Mesenchymal stem cell (in vitro differentiated cells and primary cell): Measurements from ENCODE around the gene ZSWIM7.

Experiments used
- DNase-seq: peaks from one replicate; pipeline ENCODE4 v3.0.0-alpha.2; 2013
- H2AFZ ChIP-seq: one replicate; pipeline ENCODE4 v1.6.1; 2013; ENCODE audit warnings: low read depth, mild to moderate bottlenecking, control low read depth, inconsistent platforms, low read length, moderate library complexity
- H2AK5ac ChIP-seq: 2 replicates; pipeline ENCODE4 v1.6.1; 2013; ENCODE audit warnings: low read length, moderate library complexity, mild to moderate bottlenecking, inconsistent platforms; ENCODE audit not compliant: severe bottlenecking
- H2BK120ac ChIP-seq: one replicate; pipeline ENCODE4 v1.6.1; 2013; ENCODE audit warnings: low read depth, mild to moderate bottlenecking, inconsistent platforms, low read length, moderate library complexity
- H2BK12ac ChIP-seq, 2 experiments: one replicate each; pipeline ENCODE4 v1.6.1; 2013; ENCODE audit warnings: inconsistent platforms in 2 of 2, low read length in 2 of 2, mild to moderate bottlenecking in 2 of 2, moderate library complexity in 2 of 2, control low read depth in 1 of 2
- H2BK15ac ChIP-seq: one replicate; pipeline ENCODE4 v1.6.1; 2013; ENCODE audit warnings: mild to moderate bottlenecking, low read depth, inconsistent platforms; ENCODE audit not compliant: poor library complexity, severe bottlenecking
- H2BK5ac ChIP-seq: 2 replicates; pipeline ENCODE4 v1.6.1; 2013; ENCODE audit warnings: low read depth, mild to moderate bottlenecking, low read length, control low read depth, inconsistent platforms; ENCODE audit not compliant: poor library complexity, severe bottlenecking
- H3K14ac ChIP-seq, 2 experiments: one replicate each; pipeline ENCODE4 v1.6.1; 2013; ENCODE audit warnings: inconsistent platforms in 2 of 2, low read length in 2 of 2, control low read depth in 1 of 2, mild to moderate bottlenecking in 1 of 2, moderate library complexity in 1 of 2
- H3K18ac ChIP-seq, 2 experiments: one replicate each; pipeline ENCODE4 v1.6.1; 2013; ENCODE audit warnings: inconsistent platforms in 2 of 2, low read length in 2 of 2, control low read depth in 1 of 2, low read depth in 1 of 2, mild to moderate bottlenecking in 1 of 2
- H3K23ac ChIP-seq, 2 experiments: one replicate each; pipeline ENCODE4 v1.6.1; 2013; ENCODE audit warnings: inconsistent platforms in 2 of 2, low read length in 2 of 2, mild to moderate bottlenecking in 2 of 2, moderate library complexity in 2 of 2, control low read depth in 1 of 2
- H3K27ac ChIP-seq: 2 replicates; pipeline ENCODE4 v1.5.1; 2013; ENCODE audit warnings: mild to moderate bottlenecking, moderate library complexity, low read length, control low read depth, inconsistent platforms; ENCODE audit not compliant: poor library complexity, severe bottlenecking
- H3K27me3 ChIP-seq, 2 experiments: 2 replicates each; pipeline versions ENCODE4 v1.6.1 to v1.7.0; 2013; ENCODE audit warnings: low read length in 2 of 2, mild to moderate bottlenecking in 2 of 2, moderate library complexity in 2 of 2, control low read depth in 1 of 2, inconsistent platforms in 1 of 2; ENCODE audit not compliant: control insufficient read depth in 1 of 2, insufficient read depth in 1 of 2
- H3K36me3 ChIP-seq, 2 experiments: 2 replicates each; pipeline versions ENCODE4 v1.6.1 to v1.7.0; 2013; ENCODE audit warnings: low read length in 2 of 2, control low read depth in 1 of 2, inconsistent platforms in 1 of 2, low read depth in 1 of 2, mild to moderate bottlenecking in 1 of 2; ENCODE audit not compliant: insufficient read depth in 2 of 2, control insufficient read depth in 1 of 2
- H3K4ac ChIP-seq, 2 experiments: one replicate each; pipeline ENCODE4 v1.6.1; 2013; ENCODE audit warnings: inconsistent platforms in 2 of 2, low read length in 2 of 2, mild to moderate bottlenecking in 2 of 2, moderate library complexity in 2 of 2, control low read depth in 1 of 2, low read depth in 1 of 2
- H3K4me1 ChIP-seq: 2 replicates; pipeline ENCODE4 v1.6.1; 2013; ENCODE audit warnings: low read depth, low read length, control low read depth; ENCODE audit not compliant: control insufficient read depth, insufficient read depth
- H3K4me2 ChIP-seq: 2 replicates; pipeline ENCODE4 v1.6.1; 2013; ENCODE audit warnings: low read length, mild to moderate bottlenecking, inconsistent platforms; ENCODE audit not compliant: poor library complexity, severe bottlenecking
- H3K4me3 ChIP-seq, 2 experiments: 2 replicates each; pipeline versions ENCODE4 v1.5.1 to v1.7.0; 2013; ENCODE audit warnings: low read length in 2 of 2, mild to moderate bottlenecking in 2 of 2, control low read depth in 1 of 2, low read depth in 1 of 2; ENCODE audit not compliant: insufficient read depth in 1 of 2
- H3K79me1 ChIP-seq: replicated peaks from 2 replicates; pipeline ENCODE4 v1.6.1; 2013; ENCODE audit warnings: mild to moderate bottlenecking, control low read depth, low read length, inconsistent platforms; ENCODE audit not compliant: poor library complexity, severe bottlenecking
- H3K9ac ChIP-seq: 2 replicates; pipeline ENCODE4 v1.7.0; 2013; ENCODE audit warnings: mild to moderate bottlenecking, low read length, moderate library complexity
- H3K9me3 ChIP-seq: 2 replicates; pipeline ENCODE4 v1.7.0; 2013; ENCODE audit warnings: mild to moderate bottlenecking, low read length; ENCODE audit not compliant: control insufficient read depth
- H4K8ac ChIP-seq: one replicate; pipeline ENCODE4 v1.6.1; 2013; ENCODE audit warnings: inconsistent platforms, mild to moderate bottlenecking, low read length, moderate library complexity
- H4K91ac ChIP-seq: one replicate; pipeline ENCODE4 v1.6.1; 2013; ENCODE audit warnings: mild to moderate bottlenecking, low read length, inconsistent platforms
- whole genome bisulfite sequencing: methylation state at CpG from one replicate; pipeline ENCODE4 v1.1.7; 2013; ENCODE audit warnings: mixed read lengths; 5-methylcytosine and 5-hydroxymethylcytosine counted together

Gene ZSWIM7

DNA sequence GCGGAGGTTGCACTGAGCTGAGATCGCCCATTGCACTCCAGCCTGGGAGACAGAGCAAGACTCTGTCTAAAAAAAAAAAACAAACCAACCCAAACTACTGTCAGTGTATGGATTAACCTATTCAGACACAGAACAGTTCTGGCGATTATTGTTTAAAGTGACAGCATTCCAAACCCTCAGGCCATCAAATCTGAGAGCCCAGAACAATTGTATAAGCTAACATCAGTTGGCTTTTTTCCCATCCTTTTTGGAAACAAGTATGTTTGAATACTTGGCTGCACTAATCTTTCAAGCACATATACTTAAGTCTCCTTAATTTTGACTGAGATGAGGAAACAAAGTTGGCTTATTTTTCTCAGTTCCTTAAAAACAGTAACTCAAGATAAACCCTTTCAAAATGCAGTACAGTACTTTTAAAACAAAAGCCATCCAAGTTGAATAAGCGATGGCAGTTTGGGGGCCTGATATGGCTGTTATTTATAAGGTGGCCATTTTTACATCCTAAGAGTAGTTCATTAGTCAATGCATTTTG lies 1.4 kb downstream of the ZSWIM7 start:
- Histone ChIP-seq H2AFZ (no peak overlapping the region), H3K27me3 (no peaks in the 10 kb centered on the region), H3K36me3 (peaks cover 8 to 26% of the 10 kb centered on the region in 2 experiments), H4K8ac (no peak overlapping the region), H2BK5ac (no peak overlapping the region), H3K9ac (peak overlapping the region; percentile 99), H3K18ac (no peak overlapping the region), H3K4me3 (peak overlapping the region in 1 of 2 experiments; percentile 84), H3K14ac (no peak overlapping the region), H2BK15ac (no peak overlapping the region), H3K4me2 (no peak overlapping the region), H3K4ac (no peak overlapping the region), H3K9me3 (peaks cover 8% of the 10 kb centered on the region), H3K27ac (no peak overlapping the region), H2BK120ac (no peak overlapping the region), H3K4me1 (no peaks in the 10 kb centered on the region), H3K23ac (no peak overlapping the region), H4K91ac (no peak overlapping the region), H2AK5ac (no peak overlapping the region), H2BK12ac (no peak overlapping the region), H3K79me1 (peaks cover 16% of the 10 kb centered on the region)
- no peak for DNase-seq
- WGBS = 89% methylated on average over 3 of the region's 4 CpGs

DNA sequence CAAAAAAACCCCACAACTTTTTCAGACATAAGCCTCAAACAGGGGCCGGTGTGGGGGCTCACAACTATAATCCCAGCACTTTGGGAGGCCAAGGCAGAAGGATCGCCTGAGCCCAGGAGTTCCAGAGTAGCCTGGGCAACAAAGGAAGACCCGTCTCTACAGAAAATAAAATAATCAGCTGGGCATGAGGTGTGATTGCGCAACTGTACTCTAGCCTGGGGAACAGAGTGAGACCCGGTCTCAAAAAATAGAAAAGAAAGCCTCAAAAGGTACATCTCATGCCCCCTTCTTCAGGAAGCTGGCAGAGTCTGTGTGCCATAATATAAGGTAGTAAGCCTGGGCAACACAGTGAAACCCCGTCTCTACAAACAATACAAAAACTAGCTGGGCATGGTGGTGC lies 3.2 kb downstream of the ZSWIM7 start:
- Histone ChIP-seq H3K4me1 (no peaks in the 10 kb centered on the region), H3K4me2 (no peak overlapping the region), H4K91ac (no peak overlapping the region), H2BK15ac (no peak overlapping the region), H3K27me3 (no peaks in the 10 kb centered on the region), H3K36me3 (peaks cover 0 to 19% of the 10 kb centered on the region in 2 experiments), H2BK12ac (no peak overlapping the region), H4K8ac (no peak overlapping the region), H3K18ac (no peak overlapping the region), H2AK5ac (no peak overlapping the region), H3K9ac (no peak overlapping the region), H3K14ac (no peak overlapping the region), H3K9me3 (peaks cover 2% of the 10 kb centered on the region), H2AFZ (no peak overlapping the region), H2BK120ac (no peak overlapping the region), H3K4ac (no peak overlapping the region), H3K23ac (no peak overlapping the region), H2BK5ac (no peak overlapping the region), H3K4me3 (no peak overlapping the region), H3K27ac (no peak overlapping the region), H3K79me1 (peaks cover 13% of the 10 kb centered on the region)
- DNase-seq = no peak
- 86% methylated on average over 5 of the region's 6 CpGs for WGBS

DNA sequence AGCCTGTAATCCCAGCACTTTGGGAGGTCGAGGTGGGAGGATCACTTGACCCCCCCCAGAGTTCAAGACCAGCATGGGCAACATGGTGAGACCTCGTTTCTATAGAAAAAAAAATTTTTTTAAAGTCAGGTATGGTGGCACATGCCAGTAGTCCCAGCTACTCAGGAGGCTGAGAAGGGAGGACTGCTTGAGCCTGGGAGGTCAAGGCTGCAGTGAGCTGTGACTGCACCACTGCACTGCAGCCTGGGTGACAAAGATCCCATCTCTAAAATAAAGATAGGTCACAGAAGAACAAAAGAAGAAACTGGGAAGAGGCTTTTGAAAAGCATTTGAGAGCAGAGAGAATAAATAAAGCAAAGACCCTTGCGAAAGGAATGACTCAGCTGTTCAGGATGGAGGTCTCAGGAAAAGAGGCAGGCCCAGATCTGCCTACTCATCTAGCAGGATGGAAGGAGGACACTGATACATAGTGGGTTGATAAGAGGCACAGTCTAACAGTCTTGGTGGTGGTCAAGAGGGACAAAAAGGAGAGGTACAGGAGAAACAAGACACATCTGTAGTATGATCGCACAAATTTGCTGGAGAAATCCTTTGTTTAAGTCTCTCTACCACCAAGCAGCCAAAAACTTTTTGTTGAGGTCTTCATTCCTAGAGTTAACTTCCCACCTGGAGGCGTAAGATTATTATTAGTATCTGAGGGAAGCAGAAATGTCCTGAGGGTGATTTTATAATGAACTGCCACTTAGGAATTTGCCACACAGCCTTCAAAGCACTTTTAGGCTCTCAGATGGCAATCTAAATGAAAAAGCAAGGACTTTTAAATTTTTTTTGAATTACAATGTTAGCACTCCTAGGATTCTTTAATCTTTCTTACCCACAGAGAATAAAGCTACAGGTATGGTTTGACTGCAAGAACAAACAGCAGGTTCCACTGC lies 17.6 kb downstream of the ZSWIM7 start:
- H2BK12ac ChIP-seq = peak overlapping the region in 1 of 2 experiments; percentile 10
- H2BK5ac ChIP-seq = no peak overlapping the region
- 65% methylated on average over 3 of the region's 5 CpGs for WGBS
- H3K27ac ChIP-seq = no peak overlapping the region
- peak overlapping the region in 1 of 2 experiments; percentile 58 for H3K4ac ChIP-seq
- no peaks in the 10 kb centered on the region for H3K27me3 ChIP-seq
- H3K4me1 ChIP-seq = peaks cover 3% of the 10 kb centered on the region
- H3K4me3 ChIP-seq = no peak overlapping the region
- H3K9ac ChIP-seq = peak overlapping the region; percentile 2
- H3K4me2 ChIP-seq = no peak overlapping the region
- H3K79me1 ChIP-seq = peaks cover 4% of the 10 kb centered on the region
- no peak overlapping the region for H4K8ac ChIP-seq
- no peak overlapping the region for H2AFZ ChIP-seq
- H3K18ac ChIP-seq = peak overlapping the region in 1 of 2 experiments; percentile 52
- no peak overlapping the region for H4K91ac ChIP-seq
- H2BK120ac ChIP-seq = no peak overlapping the region
- H2BK15ac ChIP-seq = no peak overlapping the region
- no peaks in the 10 kb centered on the region for H3K9me3 ChIP-seq
- H3K14ac ChIP-seq = no peak overlapping the region
- no peak overlapping the region for H2AK5ac ChIP-seq
- peak; percentile 80 for DNase-seq
- H3K36me3 ChIP-seq = peaks cover 3 to 67% of the 10 kb centered on the region in 2 experiments
- no peak overlapping the region for H3K23ac ChIP-seq

GRCh38 chr17:15981208-15981607 lies 18.3 kb downstream of the ZSWIM7 start:
- H3K4me1 ChIP-seq = peaks cover 3% of the 10 kb centered on the region
- H2BK12ac ChIP-seq = no peak overlapping the region
- no peak overlapping the region for H2AFZ ChIP-seq
- no peaks in the 10 kb centered on the region for H3K27me3 ChIP-seq
- H2BK15ac ChIP-seq = no peak overlapping the region
- H3K9me3 ChIP-seq = no peaks in the 10 kb centered on the region
- H2BK120ac ChIP-seq = no peak overlapping the region
- no peak overlapping the region for H3K14ac ChIP-seq
- no peak overlapping the region for H4K8ac ChIP-seq
- H3K4ac ChIP-seq = no peak overlapping the region
- H2BK5ac ChIP-seq = no peak overlapping the region
- H3K4me2 ChIP-seq = no peak overlapping the region
- peak overlapping the region in 1 of 2 experiments; percentile 52 for H3K18ac ChIP-seq
- 30% methylated on average over 1 of the region's 2 CpGs for WGBS
- no peak overlapping the region for H4K91ac ChIP-seq
- H2AK5ac ChIP-seq = no peak overlapping the region
- no peak overlapping the region for H3K4me3 ChIP-seq
- peak overlapping the region; percentile 2 for H3K9ac ChIP-seq
- peaks cover 3 to 67% of the 10 kb centered on the region in 2 experiments for H3K36me3 ChIP-seq
- H3K79me1 ChIP-seq = peaks cover 6% of the 10 kb centered on the region
- H3K23ac ChIP-seq = no peak overlapping the region
- no peak for DNase-seq
- H3K27ac ChIP-seq = no peak overlapping the region
